GM23338 (cell line): ENCODE measurements around the gene PLEKHG4. TPM values are rescaled to one million over a fixed set of nuclear protein-coding genes. Genes with fewer than 3 reads are reported as not detected.

Source experiments
- CREB1 ChIP-seq: fragments of 250-450 bp; sonication (Bioruptor Pico); IDR thresholded peaks from 2 replicates; pipeline ENCODE4 v1.5.0; 2020; ENCODE audit warnings: low read depth, mild to moderate bottlenecking, moderate library complexity
- EZH2 ChIP-seq: fragments of 200-600 bp; sonication (generic); IDR thresholded peaks from one replicate; pipeline ENCODE4 v1.8.0; 2017; ENCODE audit warnings: antibody characterized with exemption, mild to moderate bottlenecking, low read depth; ENCODE audit not compliant: unreplicated experiment
- JUNB ChIP-seq: IDR thresholded peaks from one replicate; pipeline ENCODE4 v1.6.1; 2016; ENCODE audit warnings: antibody characterized with exemption; ENCODE audit not compliant: unreplicated experiment
- POLR2AphosphoS5 ChIP-seq: IDR thresholded peaks from 2 replicates; pipeline ENCODE4 v1.6.1; 2016; ENCODE audit warnings: antibody characterized with exemption, low read depth
- STAT1 ChIP-seq: IDR thresholded peaks from one replicate; pipeline ENCODE4 v1.6.1; 2016; ENCODE audit warnings: antibody characterized with exemption; ENCODE audit not compliant: unreplicated experiment
- ZNF331 ChIP-seq: fragments of 250-450 bp; sonication (Bioruptor Pico); IDR thresholded peaks from 2 replicates; pipeline ENCODE4 v1.5.0; 2020; ENCODE audit warnings: low read depth, mild to moderate bottlenecking, moderate library complexity
- polyA plus RNA-seq: library from polyadenylated mRNA; unstranded; fragments of >200 nt; fragmentation: Nextera tagmentation; extraction: Ambion mirVana; gene quantifications from 2 replicates; pipeline ENCODE4 v1.2.1, GENCODE V29; 2016
- total RNA-seq: library from RNA; depleted of rRNA; stranded (reverse); fragments of >200 nt; shearing (Covaris generic); gene quantifications from 2 replicates; pipeline ENCODE4 v1.2.3, GENCODE V29; 2014
- TF ChIP-seq, protein P1 (sequence below): fragments of 250-450 bp; sonication (Bioruptor Pico); IDR thresholded peaks from 2 replicates; pipeline ENCODE4 v1.5.0; 2020; ENCODE audit warnings: mild to moderate bottlenecking, moderate library complexity
- TF ChIP-seq, protein P2 (sequence below): IDR thresholded peaks from one replicate; pipeline ENCODE4 v1.6.1; 2018; ENCODE audit warnings: antibody characterized with exemption; ENCODE audit not compliant: unreplicated experiment

The PLEKHG4 gene
- total and polyA plus RNA-seq, 2 experiments from 2014 or later: 3.2 to 10.3 TPM

DNA sequence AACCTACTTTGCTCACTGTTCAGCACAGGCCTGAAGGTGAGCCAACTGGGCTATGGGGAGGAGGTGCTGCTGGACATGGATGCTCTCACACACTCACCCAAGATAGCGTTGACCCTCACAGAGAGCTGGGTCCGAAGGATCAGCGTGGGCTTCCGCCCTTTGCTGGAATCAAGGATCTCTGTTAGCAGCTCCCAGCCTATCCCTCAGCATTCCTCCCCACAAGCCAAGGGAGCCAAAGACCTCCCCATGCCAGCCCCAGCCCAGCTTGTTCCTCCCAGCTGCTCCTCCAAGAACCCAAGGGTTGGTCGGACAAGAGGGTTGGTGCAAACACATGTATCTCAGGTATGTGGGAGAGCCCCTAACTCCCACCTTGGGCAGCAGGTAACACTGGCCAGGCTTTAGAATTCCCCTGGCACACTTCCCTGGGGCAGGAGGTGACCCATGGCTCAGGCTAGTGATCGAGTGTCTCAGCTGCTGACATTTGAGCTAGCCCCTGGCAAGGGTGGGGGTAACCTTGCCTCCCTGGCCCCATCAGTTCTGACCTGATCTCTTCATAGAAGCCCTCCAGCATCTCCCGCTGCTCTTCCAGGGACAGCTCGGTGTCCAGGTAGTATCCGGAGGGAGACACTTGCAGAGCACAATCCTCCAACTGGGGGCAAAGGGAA, 40.4 kb upstream of the PLEKHG4 start (continued):
- TF ChIP-seq, protein P1, sequence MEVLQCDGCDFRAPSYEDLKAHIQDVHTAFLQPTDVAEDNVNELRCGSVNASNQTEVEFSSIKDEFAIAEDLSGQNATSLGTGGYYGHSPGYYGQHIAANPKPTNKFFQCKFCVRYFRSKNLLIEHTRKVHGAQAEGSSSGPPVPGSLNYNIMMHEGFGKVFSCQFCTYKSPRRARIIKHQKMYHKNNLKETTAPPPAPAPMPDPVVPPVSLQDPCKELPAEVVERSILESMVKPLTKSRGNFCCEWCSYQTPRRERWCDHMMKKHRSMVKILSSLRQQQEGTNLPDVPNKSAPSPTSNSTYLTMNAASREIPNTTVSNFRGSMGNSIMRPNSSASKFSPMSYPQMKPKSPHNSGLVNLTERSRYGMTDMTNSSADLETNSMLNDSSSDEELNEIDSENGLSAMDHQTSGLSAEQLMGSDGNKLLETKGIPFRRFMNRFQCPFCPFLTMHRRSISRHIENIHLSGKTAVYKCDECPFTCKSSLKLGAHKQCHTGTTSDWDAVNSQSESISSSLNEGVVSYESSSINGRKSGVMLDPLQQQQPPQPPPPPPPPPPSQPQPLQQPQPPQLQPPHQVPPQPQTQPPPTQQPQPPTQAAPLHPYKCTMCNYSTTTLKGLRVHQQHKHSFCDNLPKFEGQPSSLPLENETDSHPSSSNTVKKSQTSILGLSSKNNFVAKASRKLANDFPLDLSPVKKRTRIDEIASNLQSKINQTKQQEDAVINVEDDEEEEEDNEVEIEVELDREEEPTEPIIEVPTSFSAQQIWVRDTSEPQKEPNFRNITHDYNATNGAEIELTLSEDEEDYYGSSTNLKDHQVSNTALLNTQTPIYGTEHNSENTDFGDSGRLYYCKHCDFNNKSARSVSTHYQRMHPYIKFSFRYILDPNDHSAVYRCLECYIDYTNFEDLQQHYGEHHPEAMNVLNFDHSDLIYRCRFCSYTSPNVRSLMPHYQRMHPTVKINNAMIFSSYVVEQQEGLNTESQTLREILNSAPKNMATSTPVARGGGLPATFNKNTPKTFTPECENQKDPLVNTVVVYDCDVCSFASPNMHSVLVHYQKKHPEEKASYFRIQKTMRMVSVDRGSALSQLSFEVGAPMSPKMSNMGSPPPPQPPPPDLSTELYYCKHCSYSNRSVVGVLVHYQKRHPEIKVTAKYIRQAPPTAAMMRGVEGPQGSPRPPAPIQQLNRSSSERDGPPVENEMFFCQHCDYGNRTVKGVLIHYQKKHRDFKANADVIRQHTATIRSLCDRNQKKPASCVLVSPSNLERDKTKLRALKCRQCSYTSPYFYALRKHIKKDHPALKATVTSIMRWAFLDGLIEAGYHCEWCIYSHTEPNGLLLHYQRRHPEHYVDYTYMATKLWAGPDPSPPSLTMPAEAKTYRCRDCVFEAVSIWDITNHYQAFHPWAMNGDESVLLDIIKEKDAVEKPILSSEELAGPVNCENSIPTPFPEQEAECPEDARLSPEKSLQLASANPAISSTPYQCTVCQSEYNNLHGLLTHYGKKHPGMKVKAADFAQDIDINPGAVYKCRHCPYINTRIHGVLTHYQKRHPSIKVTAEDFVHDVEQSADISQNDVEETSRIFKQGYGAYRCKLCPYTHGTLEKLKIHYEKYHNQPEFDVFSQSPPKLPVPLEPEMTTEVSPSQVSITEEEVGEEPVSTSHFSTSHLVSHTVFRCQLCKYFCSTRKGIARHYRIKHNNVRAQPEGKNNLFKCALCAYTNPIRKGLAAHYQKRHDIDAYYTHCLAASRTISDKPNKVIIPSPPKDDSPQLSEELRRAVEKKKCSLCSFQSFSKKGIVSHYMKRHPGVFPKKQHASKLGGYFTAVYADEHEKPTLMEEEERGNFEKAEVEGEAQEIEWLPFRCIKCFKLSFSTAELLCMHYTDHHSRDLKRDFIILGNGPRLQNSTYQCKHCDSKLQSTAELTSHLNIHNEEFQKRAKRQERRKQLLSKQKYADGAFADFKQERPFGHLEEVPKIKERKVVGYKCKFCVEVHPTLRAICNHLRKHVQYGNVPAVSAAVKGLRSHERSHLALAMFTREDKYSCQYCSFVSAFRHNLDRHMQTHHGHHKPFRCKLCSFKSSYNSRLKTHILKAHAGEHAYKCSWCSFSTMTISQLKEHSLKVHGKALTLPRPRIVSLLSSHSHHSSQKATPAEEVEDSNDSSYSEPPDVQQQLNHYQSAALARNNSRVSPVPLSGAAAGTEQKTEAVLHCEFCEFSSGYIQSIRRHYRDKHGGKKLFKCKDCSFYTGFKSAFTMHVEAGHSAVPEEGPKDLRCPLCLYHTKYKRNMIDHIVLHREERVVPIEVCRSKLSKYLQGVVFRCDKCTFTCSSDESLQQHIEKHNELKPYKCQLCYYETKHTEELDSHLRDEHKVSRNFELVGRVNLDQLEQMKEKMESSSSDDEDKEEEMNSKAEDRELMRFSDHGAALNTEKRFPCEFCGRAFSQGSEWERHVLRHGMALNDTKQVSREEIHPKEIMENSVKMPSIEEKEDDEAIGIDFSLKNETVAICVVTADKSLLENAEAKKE (CRISPR knock-in tag): no peak
- no peak for TF ChIP-seq JUNB
- TF ChIP-seq ZNF331 (CRISPR knock-in tag): no peak
- TF ChIP-seq, protein P2, sequence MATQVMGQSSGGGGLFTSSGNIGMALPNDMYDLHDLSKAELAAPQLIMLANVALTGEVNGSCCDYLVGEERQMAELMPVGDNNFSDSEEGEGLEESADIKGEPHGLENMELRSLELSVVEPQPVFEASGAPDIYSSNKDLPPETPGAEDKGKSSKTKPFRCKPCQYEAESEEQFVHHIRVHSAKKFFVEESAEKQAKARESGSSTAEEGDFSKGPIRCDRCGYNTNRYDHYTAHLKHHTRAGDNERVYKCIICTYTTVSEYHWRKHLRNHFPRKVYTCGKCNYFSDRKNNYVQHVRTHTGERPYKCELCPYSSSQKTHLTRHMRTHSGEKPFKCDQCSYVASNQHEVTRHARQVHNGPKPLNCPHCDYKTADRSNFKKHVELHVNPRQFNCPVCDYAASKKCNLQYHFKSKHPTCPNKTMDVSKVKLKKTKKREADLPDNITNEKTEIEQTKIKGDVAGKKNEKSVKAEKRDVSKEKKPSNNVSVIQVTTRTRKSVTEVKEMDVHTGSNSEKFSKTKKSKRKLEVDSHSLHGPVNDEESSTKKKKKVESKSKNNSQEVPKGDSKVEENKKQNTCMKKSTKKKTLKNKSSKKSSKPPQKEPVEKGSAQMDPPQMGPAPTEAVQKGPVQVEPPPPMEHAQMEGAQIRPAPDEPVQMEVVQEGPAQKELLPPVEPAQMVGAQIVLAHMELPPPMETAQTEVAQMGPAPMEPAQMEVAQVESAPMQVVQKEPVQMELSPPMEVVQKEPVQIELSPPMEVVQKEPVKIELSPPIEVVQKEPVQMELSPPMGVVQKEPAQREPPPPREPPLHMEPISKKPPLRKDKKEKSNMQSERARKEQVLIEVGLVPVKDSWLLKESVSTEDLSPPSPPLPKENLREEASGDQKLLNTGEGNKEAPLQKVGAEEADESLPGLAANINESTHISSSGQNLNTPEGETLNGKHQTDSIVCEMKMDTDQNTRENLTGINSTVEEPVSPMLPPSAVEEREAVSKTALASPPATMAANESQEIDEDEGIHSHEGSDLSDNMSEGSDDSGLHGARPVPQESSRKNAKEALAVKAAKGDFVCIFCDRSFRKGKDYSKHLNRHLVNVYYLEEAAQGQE: no peak
- TF ChIP-seq CREB1 (CRISPR knock-in tag): no peak
- no peak for TF ChIP-seq STAT1
- no peak for TF ChIP-seq EZH2
- no peak for TF ChIP-seq POLR2AphosphoS5
